ENCODE results near the gene PIP4P1.

Gene PIP4P1

DNA sequence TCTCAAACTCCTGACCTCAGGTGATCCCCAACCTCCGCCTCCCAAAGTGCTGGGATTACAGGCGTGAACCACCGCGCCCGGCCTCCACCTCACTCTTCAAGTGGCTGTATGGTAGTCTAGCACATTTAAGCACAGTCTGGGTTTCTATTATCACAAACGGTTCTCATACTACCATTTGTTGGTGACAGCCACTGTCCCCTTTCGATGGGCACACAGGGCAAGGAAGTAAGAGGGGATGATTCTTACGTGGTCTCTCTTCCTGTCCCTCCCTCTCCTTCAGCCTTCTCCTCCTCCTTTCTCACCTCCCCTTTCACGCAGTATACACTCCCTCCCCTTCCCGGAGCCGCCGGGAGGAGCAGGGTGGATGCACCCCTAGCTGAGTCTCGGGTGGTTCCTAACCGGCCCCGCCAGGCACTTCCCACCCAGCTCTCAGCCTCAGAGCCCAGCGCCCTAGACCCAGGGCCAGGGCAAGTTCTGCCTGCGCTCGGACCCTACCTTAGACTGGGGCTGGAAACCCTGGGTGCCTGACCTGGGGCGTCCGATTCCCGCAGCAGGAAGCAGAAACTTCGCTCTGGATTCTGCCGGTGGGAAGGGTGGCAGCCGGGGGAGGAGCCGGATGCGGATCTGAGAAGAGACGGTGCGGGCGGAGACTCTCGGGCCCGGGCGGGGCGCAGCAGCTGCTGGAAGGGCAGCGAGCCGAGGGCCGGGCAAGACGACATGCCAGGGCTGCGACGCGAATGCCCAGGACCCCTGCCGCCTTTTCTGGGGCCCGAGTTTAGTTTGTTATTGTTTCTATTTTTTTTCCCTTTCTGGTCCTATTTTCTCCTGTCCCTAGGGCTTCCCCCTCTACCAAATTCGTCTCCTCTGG, 48.1 kb downstream of the PIP4P1 start, which contains the start of gene TEP1:
Gene TEP1 (minus strand): TSS at position 626 of the 868 bp plus-strand sequence. CDS start 5,062 bp downstream, outside the sequence.
- peak within 1 kb of the TSS; percentile 91 for H3K4me3 ChIP-seq (replicated peaks; ENCODE audit: insufficient read depth, low read length)
- TF ChIP-seq SPI1 (IDR thresholded peaks at IDR 0.05; ENCODE audit: borderline replicate concordance, low read depth) (no peak), GABPA (IDR thresholded peaks at IDR 0.05; ENCODE audit: low read depth) (no peak), POLR2AphosphoS5 (IDR thresholded peaks at IDR 0.05; ENCODE audit: low read depth) (no peak)
- TF ChIP-seq, protein P1, sequence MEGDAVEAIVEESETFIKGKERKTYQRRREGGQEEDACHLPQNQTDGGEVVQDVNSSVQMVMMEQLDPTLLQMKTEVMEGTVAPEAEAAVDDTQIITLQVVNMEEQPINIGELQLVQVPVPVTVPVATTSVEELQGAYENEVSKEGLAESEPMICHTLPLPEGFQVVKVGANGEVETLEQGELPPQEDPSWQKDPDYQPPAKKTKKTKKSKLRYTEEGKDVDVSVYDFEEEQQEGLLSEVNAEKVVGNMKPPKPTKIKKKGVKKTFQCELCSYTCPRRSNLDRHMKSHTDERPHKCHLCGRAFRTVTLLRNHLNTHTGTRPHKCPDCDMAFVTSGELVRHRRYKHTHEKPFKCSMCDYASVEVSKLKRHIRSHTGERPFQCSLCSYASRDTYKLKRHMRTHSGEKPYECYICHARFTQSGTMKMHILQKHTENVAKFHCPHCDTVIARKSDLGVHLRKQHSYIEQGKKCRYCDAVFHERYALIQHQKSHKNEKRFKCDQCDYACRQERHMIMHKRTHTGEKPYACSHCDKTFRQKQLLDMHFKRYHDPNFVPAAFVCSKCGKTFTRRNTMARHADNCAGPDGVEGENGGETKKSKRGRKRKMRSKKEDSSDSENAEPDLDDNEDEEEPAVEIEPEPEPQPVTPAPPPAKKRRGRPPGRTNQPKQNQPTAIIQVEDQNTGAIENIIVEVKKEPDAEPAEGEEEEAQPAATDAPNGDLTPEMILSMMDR (IDR thresholded peaks at IDR 0.05; ENCODE audit: insufficient read depth, low read length) = no peak
- TF ChIP-seq, protein P2, sequence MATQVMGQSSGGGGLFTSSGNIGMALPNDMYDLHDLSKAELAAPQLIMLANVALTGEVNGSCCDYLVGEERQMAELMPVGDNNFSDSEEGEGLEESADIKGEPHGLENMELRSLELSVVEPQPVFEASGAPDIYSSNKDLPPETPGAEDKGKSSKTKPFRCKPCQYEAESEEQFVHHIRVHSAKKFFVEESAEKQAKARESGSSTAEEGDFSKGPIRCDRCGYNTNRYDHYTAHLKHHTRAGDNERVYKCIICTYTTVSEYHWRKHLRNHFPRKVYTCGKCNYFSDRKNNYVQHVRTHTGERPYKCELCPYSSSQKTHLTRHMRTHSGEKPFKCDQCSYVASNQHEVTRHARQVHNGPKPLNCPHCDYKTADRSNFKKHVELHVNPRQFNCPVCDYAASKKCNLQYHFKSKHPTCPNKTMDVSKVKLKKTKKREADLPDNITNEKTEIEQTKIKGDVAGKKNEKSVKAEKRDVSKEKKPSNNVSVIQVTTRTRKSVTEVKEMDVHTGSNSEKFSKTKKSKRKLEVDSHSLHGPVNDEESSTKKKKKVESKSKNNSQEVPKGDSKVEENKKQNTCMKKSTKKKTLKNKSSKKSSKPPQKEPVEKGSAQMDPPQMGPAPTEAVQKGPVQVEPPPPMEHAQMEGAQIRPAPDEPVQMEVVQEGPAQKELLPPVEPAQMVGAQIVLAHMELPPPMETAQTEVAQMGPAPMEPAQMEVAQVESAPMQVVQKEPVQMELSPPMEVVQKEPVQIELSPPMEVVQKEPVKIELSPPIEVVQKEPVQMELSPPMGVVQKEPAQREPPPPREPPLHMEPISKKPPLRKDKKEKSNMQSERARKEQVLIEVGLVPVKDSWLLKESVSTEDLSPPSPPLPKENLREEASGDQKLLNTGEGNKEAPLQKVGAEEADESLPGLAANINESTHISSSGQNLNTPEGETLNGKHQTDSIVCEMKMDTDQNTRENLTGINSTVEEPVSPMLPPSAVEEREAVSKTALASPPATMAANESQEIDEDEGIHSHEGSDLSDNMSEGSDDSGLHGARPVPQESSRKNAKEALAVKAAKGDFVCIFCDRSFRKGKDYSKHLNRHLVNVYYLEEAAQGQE (IDR thresholded peaks at IDR 0.05; ENCODE audit: insufficient replicate concordance, low read depth) = no peak
- DNase-seq (ENCODE audit: low read depth in 1 of 2, low spot score in 1 of 2) = peak; percentile 47 to 78
- H3K27ac ChIP-seq (replicated peaks) = peak within 1 kb of the TSS; percentile 64
- H3K27me3 ChIP-seq (ENCODE audit: insufficient read depth, poor library complexity, severe bottlenecking) = no peaks in the 10 kb centered on the region

DNA sequence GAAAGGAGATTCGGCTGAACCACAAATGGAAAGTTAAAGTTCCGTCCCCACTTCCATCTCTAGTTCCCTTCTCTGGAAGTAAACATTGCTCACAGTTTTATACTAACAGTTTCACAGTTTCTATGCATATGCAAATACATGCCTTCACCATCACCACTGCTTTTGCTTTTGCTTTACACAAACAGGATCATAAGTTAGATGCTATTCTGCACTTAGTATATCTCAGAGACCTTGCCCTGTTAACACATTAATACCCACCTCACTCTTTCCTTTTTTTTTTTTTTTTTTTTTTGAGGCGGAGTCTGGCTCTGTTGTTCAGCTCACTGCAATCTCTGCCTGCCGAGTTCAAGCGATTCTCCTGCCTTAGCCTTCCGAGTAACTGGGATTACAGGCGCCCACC, 48.8 kb downstream of the PIP4P1 start:
- no peak overlapping the region for H3K27ac ChIP-seq (replicated peaks)
- no peak for TF ChIP-seq POLR2AphosphoS5 (IDR thresholded peaks at IDR 0.05; ENCODE audit: low read depth)
- no peak for TF ChIP-seq SPI1 (IDR thresholded peaks at IDR 0.05; ENCODE audit: borderline replicate concordance, low read depth)
- TF ChIP-seq, protein P2 (IDR thresholded peaks at IDR 0.05; ENCODE audit: insufficient replicate concordance, low read depth) = no peak
- TF ChIP-seq, protein P1 (IDR thresholded peaks at IDR 0.05; ENCODE audit: insufficient read depth, low read length) = no peak
- no peak for TF ChIP-seq GABPA (IDR thresholded peaks at IDR 0.05; ENCODE audit: low read depth)

DNA sequence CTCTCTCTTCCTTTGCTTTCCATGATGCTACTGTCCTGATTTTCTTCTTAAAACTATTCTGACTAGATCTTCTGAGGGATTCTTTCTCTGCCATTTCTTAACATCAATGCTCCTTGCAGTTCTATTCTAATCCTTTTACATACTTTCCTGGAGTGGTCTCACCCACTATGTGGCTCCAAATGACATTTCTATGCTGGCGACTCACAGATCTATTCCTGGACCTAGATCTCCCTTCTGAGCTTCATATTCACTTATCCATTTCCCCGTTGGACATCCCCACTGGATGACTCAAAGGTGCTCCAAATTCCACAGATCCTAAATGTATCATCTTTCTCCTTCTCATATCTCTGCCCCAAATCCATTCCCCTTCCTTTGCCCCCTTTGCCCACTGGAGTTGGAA, 52.0 kb downstream of the PIP4P1 start:
- TF ChIP-seq POLR2AphosphoS5 (IDR thresholded peaks at IDR 0.05; ENCODE audit: low read depth) (no peak), SPI1 (IDR thresholded peaks at IDR 0.05; ENCODE audit: borderline replicate concordance, low read depth) (no peak), GABPA (IDR thresholded peaks at IDR 0.05; ENCODE audit: low read depth) (no peak)
- TF ChIP-seq, protein P2 (IDR thresholded peaks at IDR 0.05; ENCODE audit: insufficient replicate concordance, low read depth) = no peak
- TF ChIP-seq, protein P1 (IDR thresholded peaks at IDR 0.05; ENCODE audit: insufficient read depth, low read length) = no peak
- H3K27me3 ChIP-seq (ENCODE audit: insufficient read depth, poor library complexity, severe bottlenecking) = no peaks in the 10 kb centered on the region
- DNase-seq (ENCODE audit: low read depth in 1 of 2, low spot score in 1 of 2) = no peak

More for the DNA sequence above, 48.8 kb downstream of the PIP4P1 start:
- Histone ChIP-seq H3K27me3 (ENCODE audit: insufficient read depth, poor library complexity, severe bottlenecking) (no peaks in the 10 kb centered on the region), H3K4me3 (replicated peaks; ENCODE audit: insufficient read depth, low read length) (peak overlapping the region; percentile 91)
- DNase-seq (ENCODE audit: low read depth in 1 of 2, low spot score in 1 of 2) = no peak

More for the DNA sequence above, 52.0 kb downstream of the PIP4P1 start:
- no peak overlapping the region for H3K4me3 ChIP-seq (replicated peaks; ENCODE audit: insufficient read depth, low read length)
- no peak overlapping the region for H3K27ac ChIP-seq (replicated peaks)

Data from HL-60 (cell line).